HG02870 (cell line): Measurements from ENCODE around the gene TTLL13.
"Not testable (repeated sequence)": the region's sequence is repeated elsewhere in the genome, so short reads cannot be mapped to it uniquely, and the experiment has no call there.

Experiments
- ATAC-seq: cut with Tn5 transposase; IDR thresholded peaks from one replicate; pipeline ENCODE4 v1.9.1; 2021; ENCODE audit warnings: mild to moderate bottlenecking, moderate library complexity; ENCODE audit not compliant: unreplicated experiment

Gene TTLL13

DNA sequence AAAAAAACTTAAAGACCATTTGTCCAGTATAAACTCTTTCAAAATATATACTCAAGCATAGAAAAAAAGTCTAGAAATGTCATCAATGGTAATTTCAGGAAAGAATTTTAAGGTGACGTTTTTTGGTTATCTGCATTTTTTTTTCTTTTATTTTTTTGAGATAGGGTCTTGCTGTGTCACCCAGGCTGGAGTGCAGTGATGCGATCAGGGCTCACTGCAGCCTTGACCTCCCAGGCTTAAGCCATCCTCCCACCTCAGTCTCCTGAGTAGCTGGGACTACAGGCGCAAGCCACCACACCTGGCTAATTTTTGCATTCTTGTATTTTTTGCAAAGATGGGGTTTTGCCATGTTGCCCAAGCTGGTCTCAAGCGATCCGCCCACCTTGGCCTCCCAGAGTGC lies 31.4 kb downstream of the TTLL13 start:
- not testable (repeated sequence) for ATAC-seq

DNA sequence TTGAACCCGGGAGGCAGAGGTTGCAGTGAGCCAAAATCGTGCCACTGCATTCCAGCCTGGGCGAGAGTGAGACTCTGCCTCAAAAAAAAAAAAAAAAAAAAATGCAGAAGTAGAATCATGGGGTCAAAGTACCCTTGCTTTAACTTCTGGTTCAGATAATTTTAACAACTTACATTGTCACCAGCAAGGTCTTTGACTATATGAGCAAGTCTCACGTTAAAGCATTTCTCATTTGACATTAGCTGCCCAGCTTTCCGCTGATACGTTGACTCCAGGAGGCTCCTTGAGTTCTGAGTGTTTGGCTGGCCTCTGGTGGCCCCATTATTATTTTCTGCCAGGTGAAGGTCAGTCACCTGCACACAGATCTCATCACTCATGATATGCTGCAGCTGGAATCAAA lies 32.3 kb downstream of the TTLL13 start:
- ATAC-seq = not testable (repeated sequence)

DNA sequence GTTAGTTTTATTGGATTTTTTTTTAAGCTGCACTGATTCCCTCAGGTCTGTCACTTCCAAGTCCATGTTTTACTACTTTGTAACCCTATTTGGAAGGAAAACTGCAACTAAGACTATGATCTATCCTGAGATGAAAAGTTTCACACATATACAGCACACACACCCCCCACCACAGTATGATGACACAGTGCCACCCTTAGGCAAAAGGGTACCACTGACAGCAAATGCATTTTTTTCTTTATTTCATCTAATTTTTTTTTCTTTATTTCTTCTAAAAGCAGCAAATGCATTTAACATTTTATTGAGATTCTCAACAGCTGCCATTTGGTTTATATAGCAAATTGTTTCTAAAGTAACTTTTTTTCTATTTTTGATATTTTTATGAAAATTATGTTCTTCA lies 37.3 kb downstream of the TTLL13 start:
- ATAC-seq = no peak

DNA sequence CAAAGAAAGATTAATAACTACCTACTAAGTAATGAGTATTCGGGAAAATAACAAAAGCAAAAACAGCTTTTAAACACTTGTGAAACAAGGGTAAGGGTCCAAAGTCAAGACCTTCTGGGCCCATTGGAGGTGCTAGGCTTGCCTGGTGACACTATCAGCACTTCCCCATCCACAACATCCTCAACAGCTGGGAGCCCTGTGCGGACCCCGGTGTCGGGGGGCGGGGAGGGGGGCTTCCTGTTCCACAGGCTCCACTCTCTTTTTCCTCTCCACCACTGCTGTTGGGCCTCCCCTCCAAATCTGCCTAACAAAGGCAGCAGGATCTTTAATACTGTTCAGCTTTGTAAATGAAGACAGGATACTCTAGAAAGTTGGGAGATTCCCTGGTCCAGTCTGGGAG lies 37.7 kb downstream of the TTLL13 start:
- no peak for ATAC-seq

- no peak for ATAC-seq
These were observed 38.6 kb downstream of the TTLL13 start for GRCh38 chr15:90287946-90288345.

- ATAC-seq = no peak
These were observed 42.5 kb downstream of the TTLL13 start for GRCh38 chr15:90291679-90292356.

DNA sequence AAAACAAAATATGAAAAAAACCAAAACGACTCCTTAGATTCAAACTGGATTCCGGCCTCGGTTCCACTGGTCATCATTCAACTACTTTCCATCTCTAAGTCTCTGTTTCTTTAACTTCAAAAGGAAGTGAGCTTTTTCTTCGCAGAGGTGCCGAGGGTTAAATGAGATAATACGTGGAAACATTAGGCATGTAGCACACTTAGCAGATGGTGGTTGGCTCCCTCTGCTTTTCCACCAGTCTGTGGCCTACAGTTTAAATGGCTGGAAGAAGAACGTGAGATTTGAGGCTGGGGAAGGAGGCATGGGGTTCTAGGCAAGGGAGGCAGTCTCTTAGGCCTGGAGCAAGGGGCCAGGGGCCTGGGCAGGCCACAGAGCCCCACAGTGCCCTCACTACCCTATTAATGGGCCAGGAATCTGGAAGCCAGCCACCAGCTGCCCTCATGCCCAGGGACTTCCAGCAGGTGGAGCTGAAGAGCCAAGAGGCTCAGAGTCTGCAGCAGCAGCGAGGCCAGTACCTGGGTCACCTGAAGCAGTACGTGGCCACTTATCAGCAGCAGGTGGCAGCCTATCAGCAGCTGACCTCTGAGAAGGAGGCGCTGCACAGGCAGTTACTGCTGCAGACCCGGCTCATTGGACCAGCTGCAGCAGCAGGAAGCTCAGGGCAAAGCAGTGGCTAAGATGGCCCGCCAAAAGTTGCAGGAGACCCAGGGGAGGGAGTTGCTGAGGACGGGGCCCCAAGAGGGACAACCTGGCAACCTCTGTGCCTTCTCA lies 43.9 kb downstream of the TTLL13 start:
- not testable (repeated sequence) for ATAC-seq

- ATAC-seq = no peak
These were observed 44.8 kb downstream of the TTLL13 start for GRCh38 chr15:90294159-90294558.

- no peak for ATAC-seq
These were observed 45.4 kb downstream of the TTLL13 start for GRCh38 chr15:90294601-90295269.

- no peak for ATAC-seq
These were observed 45.9 kb downstream of the TTLL13 start for GRCh38 chr15:90295270-90295648.

GRCh38 chr15:90296316-90296884 lies 47.0 kb downstream of the TTLL13 start:
- not testable (repeated sequence) for ATAC-seq

DNA sequence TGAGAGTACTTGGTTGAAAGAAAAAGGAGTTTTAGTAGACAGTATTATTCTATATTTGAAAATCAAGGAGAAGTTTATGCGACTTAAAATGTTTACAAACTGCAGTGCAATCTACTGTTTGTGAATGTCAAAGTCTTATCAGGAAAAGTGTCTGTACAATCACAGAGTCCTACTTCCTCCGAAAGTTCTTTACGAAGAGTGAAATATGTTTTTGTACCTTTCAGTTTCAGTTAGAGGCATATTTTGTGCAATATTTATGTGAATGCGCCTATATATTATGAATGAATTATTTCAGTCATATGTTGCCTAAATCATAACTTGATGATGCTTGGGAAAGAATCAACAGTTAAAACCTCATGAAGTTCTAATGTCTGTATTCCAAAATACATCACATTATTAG lies 47.7 kb downstream of the TTLL13 start:
- ATAC-seq = no peak

GRCh38 chr15:90300541-90300940 lies 51.2 kb downstream of the TTLL13 start:
- no peak for ATAC-seq

- no peak for ATAC-seq
These were observed 51.8 kb downstream of the TTLL13 start for GRCh38 chr15:90300988-90301706.

- no peak for ATAC-seq
These were observed 52.4 kb downstream of the TTLL13 start for GRCh38 chr15:90301707-90302300.

- not testable (repeated sequence) for ATAC-seq
These were observed 56.0 kb downstream of the TTLL13 start for GRCh38 chr15:90305355-90305754.

GRCh38 chr15:90305932-90306331 lies 56.6 kb downstream of the TTLL13 start:
- ATAC-seq = no peak

- peak; percentile 80 for ATAC-seq
These were observed 57.2 kb downstream of the TTLL13 start for GRCh38 chr15:90306560-90306959.

GRCh38 chr15:90307661-90308060 lies 58.3 kb downstream of the TTLL13 start:
- no peak for ATAC-seq

GRCh38 chr15:90309020-90309419 lies 59.7 kb downstream of the TTLL13 start:
- ATAC-seq = no peak
